HCT116 (cell line): ENCODE data around the gene PLK2. TPM values are rescaled to one million over a fixed set of nuclear protein-coding genes. Genes with fewer than 3 reads are reported as not detected.
A peak's percentile ranks its signal among the peaks of the same experiment; 100 is the strongest.

ENCODE experiments used
- ATAC-seq: fragments of 200-7000 bp; cut with Tn5 transposase; 2 replicates; pipeline ENCODE4 v1.9.1; 2020; ENCODE audit warnings: mild to moderate bottlenecking, moderate library complexity
- BruUV-seq: library from RNA; stranded (reverse); fragments of 400-500 nt; replicated peaks from 2 replicates; lab custom pipeline; 2021; lab: Mats Ljungman, UMichigan
- CTCF ChIA-PET: fragments of 300-600 bp; sonication (Branson Sonifier 250); formaldehyde crosslinking; loops from one replicate; lab custom pipeline; 2021; ENCODE audit warnings: antibody characterized with exemption; lab: Charles Lee
- POLR2A ChIA-PET: fragments of 300-600, 350-600 bp; sonication (Branson Sonifier 250); formaldehyde crosslinking; loops from one replicate; lab custom pipeline; 2021; ENCODE audit warnings: antibody characterized with exemption; lab: Charles Lee
- RAD21 ChIA-PET, 2 experiments: fragments of 300-600 bp; sonication (Branson Sonifier 250); formaldehyde crosslinking; loops; one replicate each; lab custom pipeline; 2023; ENCODE audit warnings: low total read pairs in 2 of 2; ENCODE audit not compliant: uncharacterized antibody in 2 of 2, unreplicated experiment in 2 of 2, low non-redundant PET in 1 of 2; lab: Charles Lee
- DNase-seq: peaks from one replicate; pipeline ENCODE4 v3.0.0-alpha.2; 2010; ENCODE audit warnings: low read depth, low spot score
- H2AFZ ChIP-seq: fragments of 200-600 bp; shearing (Covaris generic), sonication (generic); 2 replicates; pipeline ENCODE4 v1.6.1; 2017; ENCODE audit warnings: low read depth, mixed run types, mixed read lengths, antibody characterized with exemption, low read length; ENCODE audit not compliant: poor library complexity, severe bottlenecking
- H3K27ac ChIP-seq: 2 replicates; pipeline ENCODE4 v1.5.1; 2012; ENCODE audit warnings: low read depth, low read length
- H3K27me3 ChIP-seq: fragments of 200-600 bp; sonication (generic); 2 replicates; pipeline ENCODE4 v1.6.1; 2016; ENCODE audit warnings: mixed run types, low read length, mixed read lengths; ENCODE audit not compliant: insufficient read depth
- H3K36me3 ChIP-seq, 2 experiments: fragments of 200-500 bp in 1 of 2; fragments of 200-600 bp in 1 of 2; sonication (Bioruptor generic) in 1 of 2; sonication (generic) in 1 of 2; 2 replicates each; pipeline versions ENCODE4 v1.5.1 to v1.6.1; 2014 to 2016; ENCODE audit warnings: low read length in 2 of 2, inconsistent platforms in 1 of 2, mixed read lengths in 1 of 2, mixed run types in 1 of 2; ENCODE audit not compliant: insufficient read depth in 2 of 2, control insufficient read depth in 1 of 2
- H3K4me1 ChIP-seq, 2 experiments: fragments of 200-600 bp in 1 of 2; sonication (generic) in 1 of 2; 2 replicates each; pipeline versions ENCODE4 v1.5.1 to v1.6.1; 2012 to 2017; ENCODE audit warnings: low read length in 2 of 2, inconsistent platforms in 1 of 2, mild to moderate bottlenecking in 1 of 2, mixed read lengths in 1 of 2, mixed run types in 1 of 2, moderate library complexity in 1 of 2; ENCODE audit not compliant: insufficient read depth in 2 of 2, control insufficient read depth in 1 of 2
- H3K4me2 ChIP-seq: fragments of 200-600 bp; sonication (generic); 2 replicates; pipeline ENCODE4 v1.6.1; 2017; ENCODE audit warnings: mixed run types, low read length, mixed read lengths
- H3K4me3 ChIP-seq, 2 experiments: fragments of 200-600 bp in 1 of 2; sonication (generic) in 1 of 2; replicated peaks in 1 of 2; 2 replicates each; pipeline ENCODE4 v1.5.1; 2011 to 2016; ENCODE audit warnings: low read length in 2 of 2, control low read depth in 1 of 2, low read depth in 1 of 2, mild to moderate bottlenecking in 1 of 2, mixed read lengths in 1 of 2, mixed run types in 1 of 2
- H3K79me2 ChIP-seq: fragments of 200-600 bp; sonication (generic); 2 replicates; pipeline ENCODE4 v1.6.1; 2017; ENCODE audit warnings: mild to moderate bottlenecking, mixed run types, low read length, moderate library complexity, mixed read lengths; ENCODE audit not compliant: insufficient read depth
- H3K9ac ChIP-seq: fragments of 200-600 bp; sonication (generic); 2 replicates; pipeline ENCODE4 v1.6.1; 2016; ENCODE audit warnings: low read length, mixed read lengths
- H3K9me2 ChIP-seq: fragments of 200-600 bp; sonication (generic), shearing (Covaris generic); 2 replicates; pipeline ENCODE4 v1.6.1; 2017; ENCODE audit warnings: mixed run types, mild to moderate bottlenecking, moderate library complexity; ENCODE audit not compliant: insufficient read depth
- H3K9me3 ChIP-seq, 2 experiments: fragments of 200-500 bp in 1 of 2; fragments of 200-600 bp in 1 of 2; sonication (Bioruptor generic) in 1 of 2; sonication (generic) in 1 of 2; 2 replicates each; pipeline ENCODE4 v1.6.1; 2014 to 2017; ENCODE audit warnings: low read length in 2 of 2, mixed read lengths in 2 of 2, inconsistent platforms in 1 of 2, low read depth in 1 of 2, mild to moderate bottlenecking in 1 of 2, mixed run types in 1 of 2, moderate library complexity in 1 of 2; ENCODE audit not compliant: control insufficient read depth in 1 of 2, insufficient read depth in 1 of 2
- H4K20me1 ChIP-seq: fragments of 200-600 bp; sonication (generic), shearing (Covaris generic); 2 replicates; pipeline ENCODE4 v1.6.1; 2017; ENCODE audit warnings: mixed run types, mild to moderate bottlenecking, moderate library complexity; ENCODE audit not compliant: insufficient read depth
- CBX3 ChIP-seq: IDR thresholded peaks from 2 replicates; pipeline ENCODE4 v1.6.1; 2012; ENCODE audit warnings: low read depth
- CTCF ChIP-seq, 3 experiments: fragments of 200-600 bp in 1 of 3; sonication (generic) in 1 of 3; IDR thresholded peaks in 2 of 3; conservative IDR thresholded peaks in 1 of 3; 2 replicates each; pipeline ENCODE4 v1.5.1; 2012 to 2017; ENCODE audit warnings: low read depth in 2 of 3, low read length in 2 of 3, antibody characterized with exemption in 1 of 3, borderline replicate concordance in 1 of 3, control low read depth in 1 of 3, mild to moderate bottlenecking in 1 of 3, mixed read lengths in 1 of 3, mixed run types in 1 of 3, moderate library complexity in 1 of 3; ENCODE audit not compliant: insufficient read depth in 1 of 3
- EGR1 ChIP-seq: IDR thresholded peaks from 2 replicates; pipeline ENCODE4 v1.6.1; 2012; ENCODE audit warnings: low read depth
- ELF1 ChIP-seq: IDR thresholded peaks from 2 replicates; pipeline ENCODE4 v1.6.1; 2012; ENCODE audit warnings: low read depth, borderline replicate concordance
- EZH2 ChIP-seq: fragments of 200-600 bp; sonication (generic); IDR thresholded peaks from 2 replicates; pipeline ENCODE4 v1.6.1; 2017; ENCODE audit warnings: antibody characterized with exemption, mixed run types
- EZH2phosphoT487 ChIP-seq: fragments of 200-600 bp; IDR thresholded peaks from 2 replicates; pipeline ENCODE4 v1.6.1; 2018; ENCODE audit warnings: antibody characterized with exemption, borderline replicate concordance
- FOSL1 ChIP-seq: IDR thresholded peaks from 2 replicates; pipeline ENCODE4 v1.6.1; 2012; ENCODE audit warnings: low read depth
- MAX ChIP-seq: IDR thresholded peaks from 2 replicates; pipeline ENCODE4 v1.6.1; 2012
- RAD21 ChIP-seq: IDR thresholded peaks from 2 replicates; pipeline ENCODE4 v1.6.1; 2012; ENCODE audit warnings: low read depth, mild to moderate bottlenecking
- REST ChIP-seq: IDR thresholded peaks from 2 replicates; pipeline ENCODE4 v1.6.1; 2012; ENCODE audit warnings: low read depth
- SIN3A ChIP-seq: IDR thresholded peaks from 2 replicates; pipeline ENCODE4 v1.6.1; 2012; ENCODE audit warnings: low read depth
- SP1 ChIP-seq: IDR thresholded peaks from 2 replicates; pipeline ENCODE4 v1.6.1; 2012; ENCODE audit warnings: low read depth
- TCF7L2 ChIP-seq: IDR thresholded peaks from 2 replicates; pipeline ENCODE4 v1.7.0; 2011; ENCODE audit warnings: borderline replicate concordance, inconsistent platforms; ENCODE audit not compliant: insufficient read depth, insufficient read length; ENCODE audit errors: extremely low read depth
- YY1 ChIP-seq: IDR thresholded peaks from 2 replicates; pipeline ENCODE4 v1.6.1; 2011; ENCODE audit warnings: low read length, low read depth, moderate library complexity, mild to moderate bottlenecking; ENCODE audit not compliant: insufficient replicate concordance; ENCODE audit errors: extremely low read depth
- ZBTB33 ChIP-seq: IDR thresholded peaks from 2 replicates; pipeline ENCODE4 v1.6.1; 2011; ENCODE audit warnings: mild to moderate bottlenecking, low read length, moderate library complexity; ENCODE audit not compliant: insufficient replicate concordance; ENCODE audit errors: extremely low read depth
- ZFX ChIP-seq: fragments of 450-650 bp; IDR thresholded peaks from 2 replicates; pipeline ENCODE4 v1.6.1; 2017
- intact Hi-C: fragments of 100-400 bp; cut with micrococcal nuclease; formaldehyde crosslinking; loops from 2 replicates; pipeline ENCODE4 v1.10.0; 2022
- total RNA-seq: library from RNA; stranded (reverse); gene quantifications from one replicate; pipeline ENCODE4 v1.2.1, GENCODE V29; 2021; ENCODE audit not compliant: unreplicated experiment

Gene PLK2
- total RNA-seq, 1 experiment from 2014 or later: 54.6 TPM

GRCh38 chr5:58458141-58458742 lies 1.6 kb downstream of the PLK2 start:
- Histone ChIP-seq H3K9me3 (no peaks in the 10 kb centered on the region), H3K4me1 (peaks cover 8 to 45% of the 10 kb centered on the region in 2 experiments), H3K27ac (no peak overlapping the region; the same call in 1 of the 2 replicates), H3K79me2 (peaks cover 57% of the 10 kb centered on the region), H2AFZ (no peak overlapping the region), H3K27me3 (no peaks in the 10 kb centered on the region), H4K20me1 (peaks cover 39% of the 10 kb centered on the region; the same call in 1 of the 2 replicates), H3K4me2 (peak overlapping the region; percentile 70), H3K9ac (peak overlapping the region; percentile 88), H3K9me2 (no peaks in the 10 kb centered on the region), H3K4me3 (peak overlapping the region; percentile 82), H3K36me3 (peaks cover 46 to 50% of the 10 kb centered on the region in 2 experiments)
- DNase-seq (no peak), ATAC-seq (no peak)
- ChIA-PET RAD21 (interaction anchor here in 1 of 2 experiments (1.4 kb wide), 1 partner anchor 570 kb away, joined by 3 read pairs; no protein-coding TSS in a partner anchor), POLR2A (interaction anchor here (0.5 to 1.9 kb wide), 6 partner anchors 12 to 689 kb away, joined by 3 to 6 read pairs (median 4); no protein-coding TSS in a partner anchor), CTCF (interaction anchor here (1.0 to 1.5 kb wide), 3 partner anchors 571 to 959 kb away, joined by 6 to 7 read pairs (median 6); no protein-coding TSS in a partner anchor)
- TSS peak; percentile 50 for BruUV-seq
- TF ChIP-seq EGR1 (no peak), CBX3 (no peak), SIN3A (no peak), RAD21 (no peak), EZH2phosphoT487 (no peak), EZH2 (no peak), FOSL1 (no peak), YY1 (no peak), ZFX (no peak), MAX (no peak), TCF7L2 (no peak), ELF1 (no peak), SP1 (no peak), ZBTB33 (no peak), CTCF (IDR thresholded peaks at IDR 0.05 in 2 of 3, conservative IDR thresholded peaks at IDR 0.05 in 1 of 3; ENCODE audit: borderline replicate concordance in 1 of 3, insufficient read depth in 1 of 3, low read depth in 2 of 3, low read length in 2 of 3) (no peak), REST (no peak)
- intact Hi-C loops: no loop called here
